Upper lobe of right lung (tissue), 1 donor: Measurements from ENCODE around the gene CUX1. TPM values are rescaled to one million over a fixed set of nuclear protein-coding genes. Genes with fewer than 3 reads are reported as not detected.

Source experiments
- ATAC-seq: fragments of 200-7000 bp; cut with Tn5 transposase; one replicate; pipeline ENCODE4 v1.9.1; 2020; ENCODE audit warnings: mild to moderate bottlenecking, moderate library complexity
- DNase-seq: peaks from one replicate; pipeline ENCODE4 v3.0.0-alpha.2; 2020
- H3K27ac ChIP-seq: fragments of 200-600 bp; one replicate; pipeline ENCODE4 v1.8.0; 2022
- H3K27me3 ChIP-seq: fragments of 200-600 bp; one replicate; pipeline ENCODE4 v1.8.0; 2022; ENCODE audit warnings: mild to moderate bottlenecking
- H3K36me3 ChIP-seq: fragments of 200-600 bp; one replicate; pipeline ENCODE4 v1.8.0; 2022
- H3K4me1 ChIP-seq: fragments of 200-600 bp; one replicate; pipeline ENCODE4 v1.8.0; 2022
- H3K4me3 ChIP-seq: fragments of 200-600 bp; one replicate; pipeline ENCODE4 v1.8.0; 2022; ENCODE audit warnings: mild to moderate bottlenecking
- H3K9me3 ChIP-seq: fragments of 200-600 bp; one replicate; pipeline ENCODE4 v1.8.0; 2022
- intact Hi-C: fragments of 100-400 bp; cut with DNase I; formaldehyde crosslinking; loops from one replicate; pipeline ENCODE4 v1.11.0; 2022
- total RNA-seq: library from RNA; stranded (reverse); fragmentation: NEBNext Ultra II Directional; extraction: Animal tissue kit (Norgen Biotek cat#: 25700); gene quantifications from one replicate; pipeline ENCODE4 v1.2.1, GENCODE V29; 2021
- TF ChIP-seq, protein P1 (sequence below): fragments of 200-600 bp; IDR thresholded peaks from one replicate; pipeline ENCODE4 v1.8.0; 2022; ENCODE audit warnings: antibody characterized with exemption
- donor health status: DM: no; HTN: yes; CAD: no; lungs with severe emphysema.

Gene CUX1
- total RNA-seq, 1 donor from 2014 or later, result 132 TPM

GRCh38 chr7:101993311-101993710 is 175.9 kb downstream of the CUX1 start:
- H3K4me3 ChIP-seq, result no peak overlapping the region

DNA sequence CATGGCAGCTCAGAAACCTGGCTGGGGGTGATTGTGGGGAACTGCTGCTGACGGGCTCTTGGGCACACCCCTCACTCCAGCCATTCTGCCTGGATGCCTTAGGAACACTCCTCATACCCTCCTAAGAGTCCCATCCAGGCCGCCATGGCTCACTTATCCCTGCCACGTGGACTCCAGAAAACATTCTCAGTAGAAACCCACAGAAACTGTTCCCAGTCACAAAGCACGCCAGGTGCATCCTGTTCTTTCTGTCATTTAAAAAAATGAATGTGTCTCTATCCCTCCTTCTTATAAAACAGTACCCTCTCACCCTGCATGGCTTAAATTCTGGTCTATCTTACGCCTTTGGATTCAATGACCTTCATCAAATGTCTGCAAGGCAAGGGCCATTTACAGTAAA is 177.7 kb downstream of the CUX1 start:
- Histone ChIP-seq H3K27me3 (no peaks in the 10 kb centered on the region), H3K4me1 (no peaks in the 10 kb centered on the region), H3K4me3 (no peak overlapping the region), H3K27ac (no peak overlapping the region), H3K9me3 (no peaks in the 10 kb centered on the region), H3K36me3 (no peaks in the 10 kb centered on the region)
- DNase-seq (no peak), ATAC-seq (no peak)
- intact Hi-C loops, result no loop called here
- TF ChIP-seq, protein P1, sequence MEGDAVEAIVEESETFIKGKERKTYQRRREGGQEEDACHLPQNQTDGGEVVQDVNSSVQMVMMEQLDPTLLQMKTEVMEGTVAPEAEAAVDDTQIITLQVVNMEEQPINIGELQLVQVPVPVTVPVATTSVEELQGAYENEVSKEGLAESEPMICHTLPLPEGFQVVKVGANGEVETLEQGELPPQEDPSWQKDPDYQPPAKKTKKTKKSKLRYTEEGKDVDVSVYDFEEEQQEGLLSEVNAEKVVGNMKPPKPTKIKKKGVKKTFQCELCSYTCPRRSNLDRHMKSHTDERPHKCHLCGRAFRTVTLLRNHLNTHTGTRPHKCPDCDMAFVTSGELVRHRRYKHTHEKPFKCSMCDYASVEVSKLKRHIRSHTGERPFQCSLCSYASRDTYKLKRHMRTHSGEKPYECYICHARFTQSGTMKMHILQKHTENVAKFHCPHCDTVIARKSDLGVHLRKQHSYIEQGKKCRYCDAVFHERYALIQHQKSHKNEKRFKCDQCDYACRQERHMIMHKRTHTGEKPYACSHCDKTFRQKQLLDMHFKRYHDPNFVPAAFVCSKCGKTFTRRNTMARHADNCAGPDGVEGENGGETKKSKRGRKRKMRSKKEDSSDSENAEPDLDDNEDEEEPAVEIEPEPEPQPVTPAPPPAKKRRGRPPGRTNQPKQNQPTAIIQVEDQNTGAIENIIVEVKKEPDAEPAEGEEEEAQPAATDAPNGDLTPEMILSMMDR, result no peak

More at GRCh38 chr7:101993311-101993710, 175.9 kb downstream of the CUX1 start:
- no peak overlapping the region for H3K27ac ChIP-seq
- H3K9me3 ChIP-seq, result no peaks in the 10 kb centered on the region
- no peaks in the 10 kb centered on the region for H3K4me1 ChIP-seq
- intact Hi-C loops, result no loop called here
- H3K36me3 ChIP-seq, result no peaks in the 10 kb centered on the region
- TF ChIP-seq, protein P1, result no peak
- ATAC-seq (no peak), DNase-seq (no peak)
- H3K27me3 ChIP-seq, result no peaks in the 10 kb centered on the region

- intact Hi-C loops, result no loop called here
- Histone ChIP-seq H3K9me3 (no peaks in the 10 kb centered on the region), H3K4me1 (no peaks in the 10 kb centered on the region), H3K36me3 (no peaks in the 10 kb centered on the region), H3K27ac (no peak overlapping the region), H3K27me3 (no peaks in the 10 kb centered on the region), H3K4me3 (no peak overlapping the region)
- ATAC-seq, result no peak
- DNase-seq, result no peak
- TF ChIP-seq, protein P1, result no peak
Measured at GRCh38 chr7:101996131-101996691, 178.8 kb downstream of the CUX1 start.

GRCh38 chr7:101996876-101997275 is 179.4 kb downstream of the CUX1 start:
- H3K27me3 ChIP-seq, result no peaks in the 10 kb centered on the region
- H3K4me3 ChIP-seq, result no peak overlapping the region
- no peak overlapping the region for H3K27ac ChIP-seq
- ATAC-seq (no peak), DNase-seq (no peak)
- no peaks in the 10 kb centered on the region for H3K9me3 ChIP-seq
- intact Hi-C loops, result no loop called here
- TF ChIP-seq, protein P1, result no peak
- no peaks in the 10 kb centered on the region for H3K4me1 ChIP-seq
- no peaks in the 10 kb centered on the region for H3K36me3 ChIP-seq

DNA sequence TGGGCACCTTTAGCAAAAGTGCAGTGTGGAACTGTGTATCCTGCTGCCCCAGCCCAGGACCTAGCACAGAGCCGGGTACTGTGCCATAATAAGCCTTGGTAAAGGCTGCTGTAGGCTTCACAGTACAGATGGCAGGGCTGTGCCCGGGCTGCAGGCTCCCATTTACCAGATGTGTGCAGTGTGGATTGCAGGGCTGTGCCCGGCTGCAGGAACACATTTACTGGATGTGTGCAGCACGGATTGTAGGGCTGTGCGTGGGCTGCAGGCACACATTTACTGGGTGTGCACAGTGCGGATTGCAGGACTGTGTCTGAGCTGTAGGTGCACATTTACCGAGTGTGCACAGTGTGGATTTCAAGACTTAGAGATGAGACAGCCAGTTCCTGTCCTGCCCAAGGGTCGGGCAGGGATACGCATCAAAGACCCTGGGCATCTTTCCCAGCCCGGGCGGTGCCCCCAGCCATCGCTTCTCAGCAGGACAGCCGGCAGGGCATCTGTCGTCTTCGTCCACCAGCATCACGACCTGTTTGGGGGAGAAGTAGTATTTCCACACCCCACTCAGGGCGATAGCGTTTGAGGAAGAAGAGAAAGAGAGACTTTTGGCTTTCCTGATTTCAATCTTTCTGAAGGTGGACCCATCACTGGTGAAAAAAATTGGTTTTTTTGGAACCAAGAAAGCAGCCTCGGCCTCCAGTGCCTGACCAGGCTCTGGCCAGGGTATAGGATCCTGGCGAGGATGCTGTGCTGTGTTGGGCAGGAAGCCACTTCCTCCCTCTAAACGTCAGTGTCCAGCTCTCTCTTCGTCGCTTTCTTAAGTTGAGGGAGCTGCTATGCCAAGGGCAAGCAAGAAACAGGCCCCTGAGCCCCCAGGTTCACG is 180.8 kb downstream of the CUX1 start:
- intact Hi-C loops, result no loop called here
- TF ChIP-seq, protein P1, result no peak
- no peak overlapping the region for H3K27ac ChIP-seq
- no peaks in the 10 kb centered on the region for H3K4me1 ChIP-seq
- H3K36me3 ChIP-seq, result no peaks in the 10 kb centered on the region
- ATAC-seq (peak; percentile 11), DNase-seq (no peak)
- no peak overlapping the region for H3K4me3 ChIP-seq
- H3K9me3 ChIP-seq, result no peaks in the 10 kb centered on the region
- H3K27me3 ChIP-seq, result no peaks in the 10 kb centered on the region
